HepG2 (cell line): ENCODE measurements around the gene FNDC7. TPM values are rescaled to one million over a fixed set of nuclear protein-coding genes. Genes with fewer than 3 reads are reported as not detected.

ENCODE experiments used
- ATAC-seq: fragments of 200-7000 bp; cut with Tn5 transposase; 3 replicates; pipeline ENCODE4 v1.9.1; 2020; ENCODE audit warnings: mild to moderate bottlenecking, moderate library complexity
- BruUV-seq: library from RNA; stranded (reverse); fragments of 400-500 nt; replicated peaks from 2 replicates; lab custom pipeline; 2021; lab: Mats Ljungman, UMichigan
- CTCF ChIA-PET: fragments of 300-600 bp; formaldehyde crosslinking; extraction: SDS; loops from one replicate; lab custom pipeline; 2021; ENCODE audit warnings: low total read pairs, inconsistent platforms, low intra/inter-chr PET ratio; lab: Yijun Ruan, JAX
- POLR2A ChIA-PET: fragments of 350-600 bp; sonication (Branson Sonifier 250); formaldehyde crosslinking; loops from one replicate; lab custom pipeline; 2020; ENCODE audit warnings: antibody characterized with exemption, inconsistent platforms; lab: Yijun Ruan, JAX
- DNase-seq: peaks from one replicate; pipeline ENCODE4 v3.0.0-alpha.2; 2015; ENCODE audit warnings: low spot score
- FAIRE-seq: peaks from 3 replicates; lab custom pipeline; 2011; peaks lifted over from hg19 to GRCh38; lab: Jason Lieb, UNC
- H2AFZ ChIP-seq: one replicate; pipeline ENCODE4 v1.6.1; 2011; ENCODE audit warnings: low read length, inconsistent platforms
- H3K27ac ChIP-seq: fragments of 300-600 bp; 3 replicates; pipeline ENCODE4 v1.8.0; 2011; ENCODE audit warnings: mixed run types, mild to moderate bottlenecking, mixed read lengths, low read length, inconsistent platforms; ENCODE audit not compliant: insufficient read depth; ENCODE audit errors: extremely low read length
- H3K27me3 ChIP-seq, 2 experiments: fragments of 200-600 bp in 1 of 2; 2 replicates in 1 of 2; 3 replicates in 1 of 2; pipeline versions ENCODE4 v1.6.0 to v1.8.0; 2011; ENCODE audit warnings: low read length in 2 of 2, mild to moderate bottlenecking in 2 of 2, moderate library complexity in 2 of 2, inconsistent platforms in 1 of 2; ENCODE audit not compliant: insufficient read depth in 2 of 2, control insufficient read depth in 1 of 2
- H3K36me3 ChIP-seq, 2 experiments: fragments of 200-600 bp in 1 of 2; replicated peaks in 1 of 2; 2 replicates in 1 of 2; 3 replicates in 1 of 2; pipeline versions ENCODE4 v1.5.1 to v1.8.0; 2011; ENCODE audit warnings: low read length in 2 of 2, inconsistent platforms in 1 of 2; ENCODE audit not compliant: insufficient read depth in 2 of 2, control insufficient read depth in 1 of 2
- H3K4me1 ChIP-seq: 2 replicates; pipeline ENCODE4 v1.5.1; 2012; ENCODE audit warnings: low read length, inconsistent platforms; ENCODE audit not compliant: insufficient read depth
- H3K4me2 ChIP-seq: 2 replicates; pipeline ENCODE4 v1.6.0; 2011; ENCODE audit warnings: low read depth, low read length, inconsistent platforms
- H3K4me3 ChIP-seq, 3 experiments: fragments of 200-600 bp in 1 of 3; sonication (generic), shearing (Covaris generic) in 1 of 3; replicated peaks in 1 of 3; 2 replicates each; pipeline ENCODE4 v1.5.1; 2011 to 2016; ENCODE audit warnings: low read length in 3 of 3, inconsistent platforms in 2 of 3, low read depth in 2 of 3, mild to moderate bottlenecking in 2 of 3, control low read depth in 1 of 3, mixed read lengths in 1 of 3; ENCODE audit not compliant: insufficient read depth in 1 of 3
- H3K79me2 ChIP-seq: one replicate; pipeline ENCODE4 v1.6.1; 2011; ENCODE audit warnings: low read length, inconsistent platforms; ENCODE audit not compliant: insufficient read depth
- H3K9ac ChIP-seq: 2 replicates; pipeline ENCODE4 v1.6.0; 2011; ENCODE audit warnings: mild to moderate bottlenecking, low read depth, low read length, inconsistent platforms; ENCODE audit not compliant: insufficient read depth
- H3K9me3 ChIP-seq: 2 replicates; pipeline ENCODE4 v1.5.1; 2012; ENCODE audit warnings: mild to moderate bottlenecking, low read length
- H4K20me1 ChIP-seq: 2 replicates; pipeline ENCODE4 v1.6.0; 2011; ENCODE audit warnings: inconsistent platforms, mild to moderate bottlenecking, low read length, moderate library complexity; ENCODE audit not compliant: insufficient read depth
- ARID2 ChIP-seq: sonication (generic); formaldehyde crosslinking; IDR thresholded peaks from 2 replicates; pipeline ENCODE4 v1.8.1; 2022; ENCODE audit warnings: mild to moderate bottlenecking, missing genetic modification reagents, borderline replicate concordance
- CCAR2 ChIP-seq: fragments of 200-400 bp; formaldehyde crosslinking; optimal IDR thresholded peaks from 2 replicates; pipeline ENCODE3; 2018; ENCODE audit warnings: low read depth, mild to moderate bottlenecking, low read length, moderate library complexity
- CEBPB ChIP-seq: IDR thresholded peaks from 2 replicates; pipeline ENCODE4 v1.6.1; 2011; ENCODE audit warnings: low read depth, low read length, improper control_type of control experiment, borderline replicate concordance
- NCOA1 ChIP-seq: sonication (generic); formaldehyde crosslinking; IDR thresholded peaks from 2 replicates; pipeline ENCODE4 v1.9.0; 2021; ENCODE audit warnings: missing genetic modification reagents
- RAD51 ChIP-seq: fragments of 450-650 bp; IDR thresholded peaks from 2 replicates; pipeline ENCODE4 v1.6.1; 2016; ENCODE audit warnings: borderline replicate concordance
- SOX13 ChIP-seq, 3 experiments: fragments of 450-650 bp in 1 of 3; sonication (generic) in 1 of 3; formaldehyde crosslinking in 1 of 3; IDR thresholded peaks in 2 of 3; conservative IDR thresholded peaks in 1 of 3; 2 replicates each; pipeline versions ENCODE4 v1.5.0 to v1.6.1; 2016 to 2020; ENCODE audit warnings: antibody characterized with exemption in 1 of 3, mild to moderate bottlenecking in 1 of 3, missing compliant biosample characterization in 1 of 3, missing genetic modification reagents in 1 of 3, moderate library complexity in 1 of 3
- SOX6 ChIP-seq, 2 experiments: fragments of 450-650 bp in 1 of 2; sonication (generic) in 1 of 2; formaldehyde crosslinking in 1 of 2; IDR thresholded peaks; 2 replicates each; pipeline versions ENCODE4 v1.4.0 to v1.6.1; 2017 to 2020; ENCODE audit warnings: antibody characterized with exemption in 1 of 2, mild to moderate bottlenecking in 1 of 2, missing genetic modification reagents in 1 of 2
- ZEB1 ChIP-seq: IDR thresholded peaks from 2 replicates; pipeline ENCODE4 v1.6.1; 2012; ENCODE audit warnings: mild to moderate bottlenecking, low read depth, inconsistent platforms; ENCODE audit not compliant: insufficient replicate concordance
- ZNF274 ChIP-seq: sonication (generic); formaldehyde crosslinking; IDR thresholded peaks from 2 replicates; pipeline ENCODE4 v1.5.1; 2020; ENCODE audit warnings: mild to moderate bottlenecking, missing genetic modification reagents
- ZNF367 ChIP-seq: sonication (generic); formaldehyde crosslinking; IDR thresholded peaks from 2 replicates; pipeline ENCODE4 v1.4.0; 2020; ENCODE audit warnings: missing genetic modification reagents, borderline replicate concordance
- WGBS: methylation state at CpG from one replicate; pipeline ENCODE4 v1.1.6; 2017; ENCODE audit warnings: low lambda C conversion rate; 5-methylcytosine and 5-hydroxymethylcytosine counted together
- in situ Hi-C: cut with HindIII; loops from 2 replicates; pipeline ENCODE4 v1.10.0; 2017; ENCODE audit warnings: low pct_unique_long_range_greater_than_20kb; ENCODE audit not compliant: extremely low pct_ligation_motif_present
- intact Hi-C: fragments of 100-400 bp; cut with micrococcal nuclease; formaldehyde crosslinking; loops from one replicate; pipeline ENCODE4 v1.10.0; 2022; ENCODE audit not compliant: unreplicated experiment
- polyA plus RNA-seq, 8 experiments: library from polyadenylated mRNA; depleted of rRNA in 3 of 8; stranded (reverse) in 7 of 8; unstranded in 1 of 8; fragments of >200 nt; fragmentation: Illumina TruSeq in 4 of 8; extraction: Trizol in 4 of 8; gene quantifications; 2 replicates each; pipeline versions ENCODE4 v1.2.1 to v1.2.3, GENCODE V29; 2011 to 2016; ENCODE audit warnings: low read depth in 4 of 8, missing spikeins in 1 of 8, mixed read lengths in 1 of 8; ENCODE audit not compliant: insufficient read depth in 1 of 8
- total RNA-seq, 5 experiments: library from RNA; depleted of rRNA; stranded (reverse); fragments of >200 nt; fragmentation: Illumina TruSeq; extraction: Trizol; gene quantifications; 2 replicates each; pipeline ENCODE4 v1.2.3, GENCODE V29; 2016; ENCODE audit warnings: low read depth in 1 of 5
- TF ChIP-seq, protein P1 (sequence below): IDR thresholded peaks from 2 replicates; pipeline ENCODE4 v1.6.1; 2016; ENCODE audit warnings: missing biosample characterization, missing genetic modification reagents, low read depth

FNDC7 gene
- total and polyA plus RNA-seq, 2 of the 13 experiments (the other 11 are each of a cell fraction or from before 2014, with no cell fraction given): 0.03 TPM; not detected in 1

GRCh38 chr1:108779455-108779854, 66.7 kb downstream of the FNDC7 start:
- Histone ChIP-seq H3K9me3 (peaks cover under 1% of the 10 kb centered on the region; the same call in 1 of the 2 replicates), H3K79me2 (no peaks in the 10 kb centered on the region), H3K36me3 (peaks cover 1 to 17% of the 10 kb centered on the region in 2 experiments; a peak in 2 of 5 replicates), H3K27ac (no peak overlapping the region), H3K4me1 (peaks cover 8% of the 10 kb centered on the region), H3K27me3 (no peaks in the 10 kb centered on the region), H3K4me2 (no peak overlapping the region), H3K4me3 (no peak overlapping the region), H4K20me1 (no peaks in the 10 kb centered on the region), H3K9ac (no peak overlapping the region), H2AFZ (no peak overlapping the region)
- CTCF ChIA-PET: no interaction called here
- intact Hi-C loops: no loop called here
- TF ChIP-seq ZNF367 (CRISPR knock-in tag) (no peak), NCOA1 (CRISPR knock-in tag) (no peak), RAD51 (no peak)
- TF ChIP-seq, protein P1, sequence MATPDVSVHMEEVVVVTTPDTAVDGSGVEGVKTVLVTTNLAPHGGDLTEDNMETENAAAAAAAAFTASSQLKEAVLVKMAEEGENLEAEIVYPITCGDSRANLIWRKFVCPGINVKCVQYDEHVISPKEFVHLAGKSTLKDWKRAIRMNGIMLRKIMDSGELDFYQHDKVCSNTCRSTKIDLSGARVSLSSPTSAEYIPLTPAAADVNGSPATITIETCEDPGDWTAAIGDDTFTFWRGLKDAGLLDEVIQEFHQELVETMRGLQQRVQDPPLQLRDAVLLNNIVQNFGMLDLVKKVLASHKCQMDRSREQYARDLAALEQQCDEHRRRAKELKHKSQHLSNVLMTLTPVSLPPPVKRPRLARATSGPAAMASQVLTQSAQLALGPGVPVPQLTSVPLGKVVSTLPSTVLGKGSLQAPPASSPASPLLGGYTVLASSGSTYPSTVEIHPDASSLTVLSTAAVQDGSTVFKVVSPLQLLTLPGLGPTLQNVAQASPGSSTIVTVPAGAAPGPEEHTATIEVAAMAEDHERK: no peak
- POLR2A ChIA-PET: no interaction called here
- DNase-seq (no peak), FAIRE-seq (no peak), ATAC-seq (no peak)
- BruUV-seq: no TSS peak
- in situ Hi-C loops: no loop called here

- H3K4me2 ChIP-seq: no peak overlapping the region
- DNase-seq (peak; percentile 28), ATAC-seq (no peak), FAIRE-seq (no peak)
- H3K4me1 ChIP-seq: peaks cover 8% of the 10 kb centered on the region
- peaks cover 16% of the 10 kb centered on the region for H3K9me3 ChIP-seq
- no peaks in the 10 kb centered on the region for H4K20me1 ChIP-seq
- peaks cover 2 to 21% of the 10 kb centered on the region in 2 experiments; a peak in 4 of 5 replicates for H3K36me3 ChIP-seq
- no peak overlapping the region for H3K27ac ChIP-seq
- no peak overlapping the region for H3K9ac ChIP-seq
- intact Hi-C loops: no loop called here
- no peaks in the 10 kb centered on the region for H3K79me2 ChIP-seq
- no TSS peak for BruUV-seq
- no peak overlapping the region for H3K4me3 ChIP-seq
- WGBS: 82% methylated on average over 3 of the region's 3 CpGs
- in situ Hi-C loops: no loop called here
- H3K27me3 ChIP-seq: no peaks in the 10 kb centered on the region
- CTCF ChIA-PET: no interaction called here
- POLR2A ChIA-PET: no interaction called here
- no peak overlapping the region for H2AFZ ChIP-seq
- TF ChIP-seq ZEB1: no peak
- TF ChIP-seq ZNF274: no peak
- TF ChIP-seq CEBPB: peak; percentile 59
- TF ChIP-seq SOX6 (IDR thresholded peaks at IDR 0.05): no peak
- TF ChIP-seq SOX6 (CRISPR knock-in tag; IDR thresholded peaks at IDR 0.05): 0 out of 2 replicates have a peak, but pooled peaks have one; percentile 16
- TF ChIP-seq CCAR2: no peak
- no peak for TF ChIP-seq ARID2 (CRISPR knock-in tag)
- TF ChIP-seq SOX13 (IDR thresholded peaks at IDR 0.05): no peak; the same call in 1 of the 2 replicates
- TF ChIP-seq SOX13 (CRISPR knock-in tag; conservative IDR thresholded peaks at IDR 0.05 in 1 of 2, IDR thresholded peaks at IDR 0.05 in 1 of 2): peak in 1 of 2 experiments; percentile 79; a peak in 2 of 4 replicates
Observed at GRCh38 chr1:108780937-108781574, 68.3 kb downstream of the FNDC7 start.
